Epithelial cell of umbilical artery (primary cell): ENCODE data around the gene CAND2. TPM values are rescaled to one million over a fixed set of nuclear protein-coding genes. Genes with fewer than 3 reads are reported as not detected.

ENCODE experiments used
- total RNA-seq: library from RNA; depleted of rRNA; stranded (reverse); fragments of >200 nt; gene quantifications from 2 replicates; pipeline ENCODE4 v1.2.3, GENCODE V29; 2014

CAND2 gene
- 5.2 and 5.5 TPM in 2 replicates for total RNA-seq

DNA sequence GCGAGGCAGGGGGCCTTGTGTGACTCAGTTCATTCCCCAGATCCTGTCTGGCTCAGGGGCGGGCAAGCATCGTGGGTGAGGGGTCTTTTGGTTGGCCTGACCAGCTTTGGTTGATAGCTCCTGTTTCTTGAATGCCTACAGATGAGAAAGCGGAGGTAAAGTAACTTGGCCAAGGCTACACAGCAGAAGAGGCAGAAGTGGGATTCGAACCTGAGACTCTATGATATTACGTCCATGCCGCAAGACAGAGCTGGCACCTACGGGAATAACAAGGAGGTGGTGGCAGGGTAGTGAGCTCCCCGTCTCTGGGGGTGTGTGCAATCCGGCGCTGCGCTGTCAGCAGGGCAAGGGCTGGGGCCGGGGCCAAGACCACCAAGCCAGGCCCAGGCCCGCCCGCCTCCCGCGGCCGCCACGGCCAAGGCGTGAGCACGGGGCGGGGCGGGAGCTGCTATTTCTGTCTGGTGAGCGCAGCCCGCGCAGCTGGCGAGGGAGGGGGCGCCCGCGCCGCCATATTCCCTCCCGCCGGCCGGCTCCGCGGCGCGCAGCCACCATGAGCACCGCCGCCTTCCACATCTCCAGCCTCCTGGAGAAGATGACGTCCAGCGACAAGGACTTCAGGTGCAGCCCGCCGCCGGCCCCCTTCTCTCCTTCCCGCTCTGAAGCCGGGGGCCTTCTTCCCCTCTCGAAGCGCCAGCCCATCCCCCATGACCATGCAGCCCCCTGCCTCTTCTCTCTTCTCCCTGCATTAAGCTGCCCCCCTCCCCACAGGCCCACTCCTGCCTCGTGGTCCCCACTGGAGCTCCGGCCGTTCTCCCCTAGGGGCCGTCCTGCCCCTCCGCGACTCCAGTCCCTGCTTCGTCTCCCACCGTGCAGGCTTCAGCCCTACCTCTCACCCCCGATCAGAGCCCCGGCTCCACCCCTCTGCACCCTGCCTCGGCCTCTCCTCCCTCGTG lies at the start of gene CAND2:
Gene CAND2, plus strand, starts transcription at position 510 of the 953 bp plus-strand sequence. Its CDS starts 41 bp downstream, at position 551.

DNA sequence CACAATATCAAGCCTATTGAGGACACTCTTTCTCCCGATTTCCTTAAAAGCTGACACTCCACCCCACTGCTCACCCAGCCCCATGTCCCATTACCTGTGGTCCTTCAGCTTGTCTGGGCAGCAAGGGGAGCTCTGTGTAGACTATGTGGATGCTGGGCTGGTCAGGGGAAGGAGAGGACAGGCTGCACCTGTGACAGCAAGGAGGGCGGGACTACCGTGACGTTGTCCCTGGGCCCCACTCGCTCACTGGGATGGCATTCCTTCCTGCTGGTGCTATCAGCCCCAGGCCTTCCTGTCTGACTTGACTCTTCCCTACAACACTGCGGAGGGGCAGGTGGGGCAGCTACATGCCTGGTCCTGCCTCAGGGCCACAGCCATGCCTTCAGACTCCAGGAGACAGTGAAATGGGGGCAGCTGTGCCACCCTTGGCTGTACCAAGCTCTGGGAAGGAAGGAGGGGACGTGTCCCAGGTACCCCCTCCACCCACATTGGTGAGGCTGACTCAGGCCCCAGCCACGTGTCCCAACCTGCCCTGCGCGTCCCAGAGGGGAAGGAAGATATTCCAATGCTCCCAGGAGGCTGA lies 37.3 kb upstream of the CAND2 start, which contains the start of gene TMEM40:
Gene TMEM40, minus strand, starts transcription at position 163 of the 583 bp plus-strand sequence. CDS start 9,427 bp downstream, outside the sequence.

DNA sequence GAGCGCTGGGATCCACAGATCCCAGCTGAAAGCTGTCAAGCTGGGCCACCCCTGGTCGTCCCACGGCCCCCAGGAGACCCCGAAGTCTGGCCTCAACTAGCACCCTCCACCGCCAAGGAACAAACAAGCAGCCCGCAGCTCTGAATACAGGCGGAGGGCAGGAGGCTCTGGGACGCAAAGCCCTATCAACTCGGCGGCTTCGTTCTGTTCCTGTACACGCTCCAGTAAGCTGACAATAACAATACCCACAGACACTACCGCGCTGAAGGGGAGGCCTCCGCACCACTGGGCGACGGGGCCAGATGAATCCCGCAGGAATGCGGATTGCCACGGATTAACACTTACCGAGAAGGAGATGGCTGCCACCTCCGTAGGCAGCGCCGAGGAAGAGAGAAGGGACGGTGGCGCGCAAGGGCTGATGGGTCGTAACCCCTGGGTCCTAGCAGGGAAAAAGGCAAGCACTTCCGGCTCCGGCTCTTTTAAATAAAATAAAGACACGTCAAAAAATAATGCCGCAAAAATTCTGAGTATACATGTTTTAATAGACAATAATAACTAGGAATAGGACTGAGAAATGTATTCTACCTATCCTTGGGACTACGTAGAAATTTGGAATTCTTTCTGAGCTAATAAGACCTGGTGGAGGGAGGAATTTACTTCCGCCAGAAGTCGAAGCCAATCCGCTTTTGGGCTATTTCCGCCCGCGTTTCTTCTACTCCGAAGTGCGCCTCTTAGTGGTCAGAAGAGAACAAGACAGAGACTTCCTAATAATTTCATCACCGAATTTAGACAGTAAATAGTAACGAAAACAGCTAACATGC lies 44.9 kb downstream of the CAND2 start, which contains the start of gene RPL32:
Gene RPL32, minus strand, starts transcription at position 417 of the 821 bp plus-strand sequence. CDS start 1,328 bp downstream, outside the sequence.

Other genes starting within 250 kb of the CAND2 start
- 36.9 and 47.1 TPM in 2 replicates for gene MKRN2, start 239.6 kb upstream of the CAND2 start, total RNA-seq
- gene RAF1, start 132.6 kb upstream of the CAND2 start, total RNA-seq = 71.8 and 84.7 TPM in 2 replicates
- 0.15 TPM in 1 of 2 replicates, not detected in the other for gene TMEM40, start 37.4 kb upstream of the CAND2 start, total RNA-seq
- gene RPL32, start 44.9 kb downstream of the CAND2 start, total RNA-seq = 602 and 1,420 TPM in 2 replicates